ENCODE data around the gene IKZF1. TPM values are rescaled to one million over a fixed set of nuclear protein-coding genes. Genes with fewer than 3 reads are reported as not detected.

Gene IKZF1
- total RNA-seq, 1 donor = under 0.01 TPM

GRCh38 chr7:50352751-50353150 lies 48.2 kb downstream of the IKZF1 start:
- Histone ChIP-seq H2AFZ (ENCODE audit: low read length) (no peak overlapping the region), H3K4me3 (ENCODE audit: insufficient read depth, low read length) (no peak overlapping the region), H3K79me2 (ENCODE audit: insufficient read depth, low read length) (no peaks in the 10 kb centered on the region), H3K9me3 (ENCODE audit: low read depth, low read length) (no peaks in the 10 kb centered on the region), H3K4me2 (ENCODE audit: insufficient read depth, low read length) (no peak overlapping the region), H3K27ac (ENCODE audit: low read depth, low read length) (no peak overlapping the region), H3K27me3 (ENCODE audit: insufficient read depth, low read length) (no peaks in the 10 kb centered on the region), H3K36me3 (ENCODE audit: insufficient read depth, low read length) (no peaks in the 10 kb centered on the region), H4K20me1 (ENCODE audit: insufficient read depth, low read length) (no peaks in the 10 kb centered on the region), H3K4me1 (ENCODE audit: insufficient read depth, low read length) (no peaks in the 10 kb centered on the region)
- no peak for DNase-seq (ENCODE audit: insufficient read length, low spot score, missing footprints)
- no peak for TF ChIP-seq CTCF (IDR thresholded peaks at IDR 0.05; ENCODE audit: extremely low read depth, low read depth, low read length)

GRCh38 chr7:50353201-50353600 lies 48.7 kb downstream of the IKZF1 start:
- Histone ChIP-seq H3K27ac (ENCODE audit: low read depth, low read length) (no peak overlapping the region), H3K79me2 (ENCODE audit: insufficient read depth, low read length) (no peaks in the 10 kb centered on the region), H3K9me3 (ENCODE audit: low read depth, low read length) (no peaks in the 10 kb centered on the region), H4K20me1 (ENCODE audit: insufficient read depth, low read length) (no peaks in the 10 kb centered on the region), H3K4me1 (ENCODE audit: insufficient read depth, low read length) (no peaks in the 10 kb centered on the region), H2AFZ (ENCODE audit: low read length) (no peak overlapping the region), H3K4me2 (ENCODE audit: insufficient read depth, low read length) (no peak overlapping the region), H3K27me3 (ENCODE audit: insufficient read depth, low read length) (no peaks in the 10 kb centered on the region), H3K36me3 (ENCODE audit: insufficient read depth, low read length) (no peaks in the 10 kb centered on the region), H3K4me3 (ENCODE audit: insufficient read depth, low read length) (no peak overlapping the region)
- TF ChIP-seq CTCF (IDR thresholded peaks at IDR 0.05; ENCODE audit: extremely low read depth, low read depth, low read length) = no peak
- DNase-seq (ENCODE audit: insufficient read length, low spot score, missing footprints) = no peak

GRCh38 chr7:50353894-50354595 lies 49.5 kb downstream of the IKZF1 start:
- Histone ChIP-seq H2AFZ (ENCODE audit: low read length) (no peak overlapping the region), H3K27me3 (ENCODE audit: insufficient read depth, low read length) (no peaks in the 10 kb centered on the region), H3K27ac (ENCODE audit: low read depth, low read length) (no peak overlapping the region), H3K4me1 (ENCODE audit: insufficient read depth, low read length) (no peaks in the 10 kb centered on the region), H3K79me2 (ENCODE audit: insufficient read depth, low read length) (no peaks in the 10 kb centered on the region), H3K9me3 (ENCODE audit: low read depth, low read length) (no peaks in the 10 kb centered on the region), H3K36me3 (ENCODE audit: insufficient read depth, low read length) (no peaks in the 10 kb centered on the region), H3K4me2 (ENCODE audit: insufficient read depth, low read length) (no peak overlapping the region), H3K4me3 (ENCODE audit: insufficient read depth, low read length) (no peak overlapping the region), H4K20me1 (ENCODE audit: insufficient read depth, low read length) (no peaks in the 10 kb centered on the region)
- no peak for TF ChIP-seq CTCF (IDR thresholded peaks at IDR 0.05; ENCODE audit: extremely low read depth, low read depth, low read length)
- no peak for DNase-seq (ENCODE audit: insufficient read length, low spot score, missing footprints)

- H3K9me3 ChIP-seq (ENCODE audit: low read depth, low read length) = no peaks in the 10 kb centered on the region
- no peaks in the 10 kb centered on the region for H3K4me1 ChIP-seq (ENCODE audit: insufficient read depth, low read length)
- no peaks in the 10 kb centered on the region for H3K36me3 ChIP-seq (ENCODE audit: insufficient read depth, low read length)
- no peak for TF ChIP-seq CTCF (IDR thresholded peaks at IDR 0.05; ENCODE audit: extremely low read depth, low read depth, low read length)
- no peaks in the 10 kb centered on the region for H3K79me2 ChIP-seq (ENCODE audit: insufficient read depth, low read length)
- H3K27ac ChIP-seq (ENCODE audit: low read depth, low read length) = no peak overlapping the region
- no peak overlapping the region for H3K4me3 ChIP-seq (ENCODE audit: insufficient read depth, low read length)
- DNase-seq (ENCODE audit: insufficient read length, low spot score, missing footprints) = no peak
- H3K27me3 ChIP-seq (ENCODE audit: insufficient read depth, low read length) = no peaks in the 10 kb centered on the region
- no peak overlapping the region for H2AFZ ChIP-seq (ENCODE audit: low read length)
- no peaks in the 10 kb centered on the region for H4K20me1 ChIP-seq (ENCODE audit: insufficient read depth, low read length)
- no peak overlapping the region for H3K4me2 ChIP-seq (ENCODE audit: insufficient read depth, low read length)
Observed at GRCh38 chr7:50355817-50356178, 51.3 kb downstream of the IKZF1 start.

All from osteoblast (primary cell).